Activated CD8-positive, alpha-beta T cell treated with anti-CD3 and anti-CD28 coated beads, Interleukin-2, amount 10 ng/mL, durations not matched to agents 7 days and 5 days (primary cell): ENCODE results near the gene PPRC1. TPM values are rescaled to one million over a fixed set of nuclear protein-coding genes. Genes with fewer than 3 reads are reported as not detected.
A peak's percentile ranks its signal among the peaks of the same experiment; 100 is the strongest.

ENCODE experiments used
- ATAC-seq: fragments of 150-1000 bp; cut with Tn5 transposase; one replicate; pipeline ENCODE4 v1.10.0; 2021; ENCODE audit warnings: moderate library complexity
- CTCF ChIA-PET: fragments of 350-600 bp; sonication (Branson Sonifier 250); formaldehyde crosslinking; loops from one replicate; lab custom pipeline; 2021; ENCODE audit warnings: antibody characterized with exemption; lab: Charles Lee
- POLR2A ChIA-PET: fragments of 350-600 bp; sonication (Branson Sonifier 250); formaldehyde crosslinking; loops from one replicate; lab custom pipeline; 2021; ENCODE audit warnings: antibody characterized with exemption; lab: Charles Lee
- DNase-seq: peaks from one replicate; pipeline ENCODE4 v3.0.0-alpha.2; 2020
- H3K27ac Mint-ChIP-seq: one replicate; pipeline ENCODE4 v1.8.0; 2021; ENCODE audit warnings: mild to moderate bottlenecking, mixed read lengths
- H3K27me3 Mint-ChIP-seq: one replicate; pipeline ENCODE4 v1.8.0; 2021; ENCODE audit warnings: low read depth, mixed read lengths
- H3K36me3 Mint-ChIP-seq: one replicate; pipeline ENCODE4 v1.8.0; 2021; ENCODE audit warnings: low read depth, mixed read lengths
- H3K4me1 Mint-ChIP-seq: one replicate; pipeline ENCODE4 v1.8.0; 2021; ENCODE audit warnings: low read depth, mixed read lengths
- H3K4me3 Mint-ChIP-seq: one replicate; pipeline ENCODE4 v1.8.0; 2021; ENCODE audit warnings: mild to moderate bottlenecking, mixed read lengths
- H3K9me3 Mint-ChIP-seq: one replicate; pipeline ENCODE4 v1.8.0; 2022; ENCODE audit warnings: mixed read lengths; ENCODE audit not compliant: insufficient read depth
- total RNA-seq, 2 experiments: library from RNA; stranded (reverse); gene quantifications; one replicate each; pipeline ENCODE4 v1.2.3, GENCODE V29; 2021

PPRC1 gene
- total RNA-seq, 2 experiments from 2014 or later = 56.5 to 58.9 TPM

- peaks cover 53% of the 10 kb centered on the region for H3K36me3 Mint-ChIP-seq
- POLR2A ChIA-PET = interaction anchor here (1.0 kb wide), 1 partner anchor 16 kb away, joined by 3 read pairs; the partner anchor contains the start of gene NOLC1
- ATAC-seq = no peak
Measured at GRCh38 chr10:102135956-102136526, 3.2 kb downstream of the PPRC1 start.

GRCh38 chr10:102139281-102140110 is 6.7 kb downstream of the PPRC1 start:
- Mint-ChIP-seq H3K36me3 (peaks cover 68% of the 10 kb centered on the region), H3K4me3 (no peak overlapping the region), H3K27ac (peak overlapping the region; percentile 69), H3K4me1 (peaks cover 27% of the 10 kb centered on the region), H3K9me3 (no peaks in the 10 kb centered on the region), H3K27me3 (no peaks in the 10 kb centered on the region)
- ATAC-seq = no peak
- DNase-seq = no peak
- ChIA-PET POLR2A (interaction anchor here (0.8 to 2.3 kb wide), 2 partner anchors 11 to 12 kb away, joined by 3 to 6 read pairs; partner anchors contain the start of gene NOLC1), CTCF (interaction anchor here (1.2 kb wide), 1 partner anchor 12 kb away, joined by 3 read pairs; the partner anchor contains the start of gene NOLC1)

More at GRCh38 chr10:102135956-102136526, 3.2 kb downstream of the PPRC1 start:
- no peaks in the 10 kb centered on the region for H3K27me3 Mint-ChIP-seq
- H3K4me3 Mint-ChIP-seq = no peak overlapping the region
- H3K27ac Mint-ChIP-seq = peak overlapping the region; percentile 65
- DNase-seq = no peak
- CTCF ChIA-PET = interaction anchor here (0.7 to 1.9 kb wide), 3 partner anchors 11 to 34 kb away, joined by 3 to 8 read pairs (median 3); no protein-coding TSS in a partner anchor
- no peaks in the 10 kb centered on the region for H3K9me3 Mint-ChIP-seq
- H3K4me1 Mint-ChIP-seq = peaks cover 39% of the 10 kb centered on the region

GRCh38 chr10:102140218-102140617 is 7.4 kb downstream of the PPRC1 start:
- ChIA-PET POLR2A (interaction anchor here (0.8 to 2.3 kb wide), 2 partner anchors 10 to 12 kb away, joined by 3 to 6 read pairs; partner anchors contain the start of gene NOLC1), CTCF (no interaction called here)
- ATAC-seq (no peak), DNase-seq (no peak)
- peaks cover 20% of the 10 kb centered on the region for H3K4me1 Mint-ChIP-seq
- no peaks in the 10 kb centered on the region for H3K27me3 Mint-ChIP-seq
- no peak overlapping the region for H3K27ac Mint-ChIP-seq
- no peak overlapping the region for H3K4me3 Mint-ChIP-seq
- peaks cover 70% of the 10 kb centered on the region for H3K36me3 Mint-ChIP-seq
- H3K9me3 Mint-ChIP-seq = no peaks in the 10 kb centered on the region

GRCh38 chr10:102140913-102141540 is 8.2 kb downstream of the PPRC1 start:
- Mint-ChIP-seq H3K4me3 (no peak overlapping the region), H3K27me3 (no peaks in the 10 kb centered on the region), H3K9me3 (no peaks in the 10 kb centered on the region), H3K27ac (peak overlapping the region; percentile 64), H3K36me3 (peaks cover 73% of the 10 kb centered on the region), H3K4me1 (peaks cover 15% of the 10 kb centered on the region)
- ATAC-seq = no peak
- ChIA-PET POLR2A (interaction anchor here (2.3 kb wide), 1 partner anchor 11 kb away, joined by 6 read pairs; the partner anchor contains the start of gene NOLC1), CTCF (no interaction called here)
- no peak for DNase-seq

- no peak for ATAC-seq
- CTCF ChIA-PET = no interaction called here
- H3K27me3 Mint-ChIP-seq = no peaks in the 10 kb centered on the region
- no peak overlapping the region for H3K4me3 Mint-ChIP-seq
- no peaks in the 10 kb centered on the region for H3K9me3 Mint-ChIP-seq
- H3K36me3 Mint-ChIP-seq = peaks cover 75% of the 10 kb centered on the region
- peaks cover 11% of the 10 kb centered on the region for H3K4me1 Mint-ChIP-seq
- peak overlapping the region; percentile 64 for H3K27ac Mint-ChIP-seq
- no peak for DNase-seq
- POLR2A ChIA-PET = no interaction called here
Measured at GRCh38 chr10:102141583-102142107, 8.8 kb downstream of the PPRC1 start.

GRCh38 chr10:102146971-102147428 is 14.2 kb downstream of the PPRC1 start:
- Mint-ChIP-seq H3K27me3 (no peaks in the 10 kb centered on the region), H3K4me3 (no peak overlapping the region), H3K36me3 (peaks cover 80% of the 10 kb centered on the region), H3K9me3 (no peaks in the 10 kb centered on the region), H3K27ac (no peak overlapping the region), H3K4me1 (peaks cover 19% of the 10 kb centered on the region)
- ATAC-seq (no peak), DNase-seq (no peak)
- ChIA-PET CTCF (interaction anchor here (1.1 to 3.1 kb wide), 4 partner anchors 9 to 23 kb away, joined by 3 to 11 read pairs (median 6); partner anchors contain the start of gene PPRC1), POLR2A (interaction anchor here (1.1 to 1.8 kb wide), 2 partner anchors 12 to 15 kb away, joined by 3 to 5 read pairs; no protein-coding TSS in a partner anchor)

GRCh38 chr10:102147561-102147960 is 14.7 kb downstream of the PPRC1 start:
- no peak for DNase-seq
- Mint-ChIP-seq H3K27me3 (no peaks in the 10 kb centered on the region), H3K4me1 (peaks cover 19% of the 10 kb centered on the region), H3K4me3 (no peak overlapping the region), H3K9me3 (no peaks in the 10 kb centered on the region), H3K27ac (no peak overlapping the region), H3K36me3 (peaks cover 83% of the 10 kb centered on the region)
- no peak for ATAC-seq
- POLR2A ChIA-PET = interaction anchor here (1.8 kb wide), 1 partner anchor 13 kb away, joined by 5 read pairs; no protein-coding TSS in a partner anchor
- CTCF ChIA-PET = interaction anchor here (1.1 to 3.1 kb wide), 4 partner anchors 9 to 22 kb away, joined by 3 to 11 read pairs (median 6); partner anchors contain the start of gene PPRC1

GRCh38 chr10:102148275-102148674 is 15.4 kb downstream of the PPRC1 start:
- Mint-ChIP-seq H3K4me3 (no peak overlapping the region), H3K9me3 (no peaks in the 10 kb centered on the region), H3K36me3 (peaks cover 84% of the 10 kb centered on the region), H3K27me3 (no peaks in the 10 kb centered on the region), H3K27ac (no peak overlapping the region), H3K4me1 (peaks cover 22% of the 10 kb centered on the region)
- DNase-seq = no peak
- CTCF ChIA-PET = interaction anchor here (0.8 to 3.1 kb wide), 3 partner anchors 10 to 30 kb away, joined by 3 to 11 read pairs (median 7); partner anchors contain the start of gene PPRC1
- no peak for ATAC-seq
- POLR2A ChIA-PET = interaction anchor here (1.3 to 1.8 kb wide), 2 partner anchors 11 to 13 kb away, joined by 5 to 6 read pairs; no protein-coding TSS in a partner anchor

- ATAC-seq = no peak
- H3K4me1 Mint-ChIP-seq = peaks cover 41% of the 10 kb centered on the region
- peak overlapping the region; percentile 98 for H3K27ac Mint-ChIP-seq
- H3K27me3 Mint-ChIP-seq = no peaks in the 10 kb centered on the region
- peak overlapping the region; percentile 98 for H3K4me3 Mint-ChIP-seq
- DNase-seq = no peak
- CTCF ChIA-PET = interaction anchor here (0.9 to 4.6 kb wide), 9 partner anchors 12 to 310 kb away, joined by 3 to 29 read pairs (median 4); partner anchors contain the start of genes NFKB2 and PPRC1
- peaks cover 81% of the 10 kb centered on the region for H3K36me3 Mint-ChIP-seq
- POLR2A ChIA-PET = interaction anchor here (0.6 to 2.0 kb wide), 10 partner anchors 9 to 115 kb away, joined by 3 to 6 read pairs (median 3); partner anchors contain the start of gene HPS6
- H3K9me3 Mint-ChIP-seq = no peaks in the 10 kb centered on the region
Measured at GRCh38 chr10:102150970-102151773, 18.3 kb downstream of the PPRC1 start.
